HEK293 (cell line): ENCODE data around the gene TBC1D12.

Source experiments
- BCL6B ChIP-seq: fragments of 450-650 bp; formaldehyde crosslinking; IDR thresholded peaks from 2 replicates; pipeline ENCODE4 v1.5.1; 2017; ENCODE audit warnings: missing biosample characterization, missing genetic modification characterization
- HIC1 ChIP-seq: fragments of 450-650 bp; formaldehyde crosslinking; IDR thresholded peaks from 2 replicates; pipeline ENCODE4 v1.5.1; 2016; ENCODE audit warnings: missing biosample characterization, missing genetic modification characterization
- HOXC10 ChIP-seq: sonication (generic); formaldehyde crosslinking; IDR thresholded peaks from 2 replicates; pipeline ENCODE4 v1.8.1; 2023; ENCODE audit warnings: mild to moderate bottlenecking, missing genetic modification reagents
- KLF7 ChIP-seq: fragments of 450-650 bp; formaldehyde crosslinking; IDR thresholded peaks from 2 replicates; pipeline ENCODE4 v1.5.1; 2016; ENCODE audit warnings: missing biosample characterization, missing genetic modification characterization, borderline replicate concordance
- REPIN1 ChIP-seq: fragments of 450-650 bp; formaldehyde crosslinking; IDR thresholded peaks from 2 replicates; pipeline ENCODE4 v1.5.1; 2017; ENCODE audit warnings: missing biosample characterization, missing genetic modification characterization, low read depth
- TRIM28 ChIP-seq: IDR thresholded peaks from 2 replicates; pipeline ENCODE4 v1.6.1; 2011; ENCODE audit warnings: low read length, control low read depth, borderline replicate concordance
- ZBTB48 ChIP-seq: fragments of 450-650 bp; formaldehyde crosslinking; IDR thresholded peaks from 2 replicates; pipeline ENCODE4 v1.5.1; 2016; ENCODE audit warnings: missing biosample characterization, missing genetic modification characterization
- ZBTB7A ChIP-seq: fragments of 450-650 bp; formaldehyde crosslinking; IDR thresholded peaks from 2 replicates; pipeline ENCODE4 v1.5.1; 2016; ENCODE audit warnings: low read depth, missing biosample characterization, missing genetic modification characterization
- ZBTB8A ChIP-seq: fragments of 450-650 bp; formaldehyde crosslinking; IDR thresholded peaks from 2 replicates; pipeline ENCODE4 v1.5.1; 2016; ENCODE audit warnings: missing biosample characterization, missing genetic modification characterization
- ZNF114 ChIP-seq: fragments of 450-650 bp; formaldehyde crosslinking; IDR thresholded peaks from 2 replicates; pipeline ENCODE4 v1.5.0; 2017; ENCODE audit warnings: missing biosample characterization, missing genetic modification characterization
- ZNF148 ChIP-seq: fragments of 450-650 bp; formaldehyde crosslinking; IDR thresholded peaks from 2 replicates; pipeline ENCODE4 v1.5.0; 2017; ENCODE audit warnings: missing biosample characterization, missing genetic modification characterization, borderline replicate concordance
- ZNF18 ChIP-seq: fragments of 450-650 bp; formaldehyde crosslinking; IDR thresholded peaks from 2 replicates; pipeline ENCODE4 v1.5.1; 2016; ENCODE audit warnings: missing biosample characterization, missing genetic modification characterization
- ZNF394 ChIP-seq: fragments of 450-650 bp; formaldehyde crosslinking; IDR thresholded peaks from 2 replicates; pipeline ENCODE4 v1.5.1; 2016; ENCODE audit warnings: missing biosample characterization, missing genetic modification characterization, mild to moderate bottlenecking, moderate library complexity, borderline replicate concordance
- ZNF513 ChIP-seq: fragments of 450-650 bp; IDR thresholded peaks from 2 replicates; pipeline ENCODE4 v1.5.1; 2018; ENCODE audit warnings: missing biosample characterization, missing genetic modification characterization
- ZNF514 ChIP-seq: fragments of 450-650 bp; formaldehyde crosslinking; IDR thresholded peaks from 2 replicates; pipeline ENCODE4 v1.5.1; 2016; ENCODE audit warnings: missing biosample characterization, missing genetic modification characterization
- ZNF529 ChIP-seq: fragments of 450-650 bp; formaldehyde crosslinking; IDR thresholded peaks from 2 replicates; pipeline ENCODE4 v1.5.1; 2017; ENCODE audit warnings: missing genetic modification characterization, missing biosample characterization; ENCODE audit not compliant: insufficient replicate concordance
- ZNF544 ChIP-seq: fragments of 450-650 bp; formaldehyde crosslinking; IDR thresholded peaks from 2 replicates; pipeline ENCODE4 v1.5.0; 2017; ENCODE audit warnings: missing biosample characterization, missing genetic modification characterization
- ZNF571 ChIP-seq: fragments of 450-650 bp; formaldehyde crosslinking; IDR thresholded peaks from 2 replicates; pipeline ENCODE4 v1.5.0; 2017; ENCODE audit warnings: missing biosample characterization, missing genetic modification characterization
- ZNF596 ChIP-seq: fragments of 450-650 bp; IDR thresholded peaks from 2 replicates; pipeline ENCODE4 v1.5.0; 2018; ENCODE audit warnings: missing biosample characterization, mild to moderate bottlenecking, missing genetic modification characterization, moderate library complexity
- ZNF629 ChIP-seq: fragments of 450-650 bp; formaldehyde crosslinking; IDR thresholded peaks from 2 replicates; pipeline ENCODE4 v1.5.1; 2017; ENCODE audit warnings: missing biosample characterization, missing genetic modification characterization
- ZNF677 ChIP-seq: fragments of 450-650 bp; IDR thresholded peaks from 2 replicates; pipeline ENCODE4 v1.5.0; 2018; ENCODE audit warnings: missing biosample characterization, mild to moderate bottlenecking, missing genetic modification characterization, moderate library complexity
- ZNF692 ChIP-seq: fragments of 450-650 bp; formaldehyde crosslinking; IDR thresholded peaks from 2 replicates; pipeline ENCODE4 v1.5.1; 2016; ENCODE audit warnings: missing biosample characterization, missing genetic modification characterization
- ZNF792 ChIP-seq: fragments of 450-650 bp; formaldehyde crosslinking; IDR thresholded peaks from 2 replicates; pipeline ENCODE4 v1.5.1; 2016; ENCODE audit warnings: missing biosample characterization, missing genetic modification characterization
- TF ChIP-seq, protein P1 (sequence below): fragments of 450-650 bp; formaldehyde crosslinking; conservative IDR thresholded peaks from 2 replicates; pipeline ENCODE4 v1.5.1; 2016; ENCODE audit warnings: low read depth, missing biosample characterization, missing genetic modification characterization

The TBC1D12 gene

GRCh38 chr10:94362360-94363250 lies 39.7 kb upstream of the TBC1D12 start, which contains the start of gene NOC3L (continued):
- TF ChIP-seq, protein P1, sequence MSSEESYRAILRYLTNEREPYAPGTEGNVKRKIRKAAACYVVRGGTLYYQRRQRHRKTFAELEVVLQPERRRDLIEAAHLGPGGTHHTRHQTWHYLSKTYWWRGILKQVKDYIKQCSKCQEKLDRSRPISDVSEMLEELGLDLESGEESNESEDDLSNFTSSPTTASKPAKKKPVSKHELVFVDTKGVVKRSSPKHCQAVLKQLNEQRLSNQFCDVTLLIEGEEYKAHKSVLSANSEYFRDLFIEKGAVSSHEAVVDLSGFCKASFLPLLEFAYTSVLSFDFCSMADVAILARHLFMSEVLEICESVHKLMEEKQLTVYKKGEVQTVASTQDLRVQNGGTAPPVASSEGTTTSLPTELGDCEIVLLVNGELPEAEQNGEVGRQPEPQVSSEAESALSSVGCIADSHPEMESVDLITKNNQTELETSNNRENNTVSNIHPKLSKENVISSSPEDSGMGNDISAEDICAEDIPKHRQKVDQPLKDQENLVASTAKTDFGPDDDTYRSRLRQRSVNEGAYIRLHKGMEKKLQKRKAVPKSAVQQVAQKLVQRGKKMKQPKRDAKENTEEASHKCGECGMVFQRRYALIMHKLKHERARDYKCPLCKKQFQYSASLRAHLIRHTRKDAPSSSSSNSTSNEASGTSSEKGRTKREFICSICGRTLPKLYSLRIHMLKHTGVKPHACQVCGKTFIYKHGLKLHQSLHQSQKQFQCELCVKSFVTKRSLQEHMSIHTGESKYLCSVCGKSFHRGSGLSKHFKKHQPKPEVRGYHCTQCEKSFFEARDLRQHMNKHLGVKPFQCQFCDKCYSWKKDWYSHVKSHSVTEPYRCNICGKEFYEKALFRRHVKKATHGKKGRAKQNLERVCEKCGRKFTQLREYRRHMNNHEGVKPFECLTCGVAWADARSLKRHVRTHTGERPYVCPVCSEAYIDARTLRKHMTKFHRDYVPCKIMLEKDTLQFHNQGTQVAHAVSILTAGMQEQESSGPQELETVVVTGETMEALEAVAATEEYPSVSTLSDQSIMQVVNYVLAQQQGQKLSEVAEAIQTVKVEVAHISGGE (tag by site-specific recombination) = peak; percentile 95
- no peak for TF ChIP-seq HOXC10 (CRISPR knock-in tag)
- TF ChIP-seq ZNF544 (tag by site-specific recombination) = no peak
- TF ChIP-seq ZNF18 (tag by site-specific recombination) = 0 out of 2 replicates have a peak, but pooled peaks have one; percentile 26
- TF ChIP-seq BCL6B (tag by site-specific recombination) = no peak
- TF ChIP-seq REPIN1 (tag by site-specific recombination) = no peak
- TF ChIP-seq ZNF792 (tag by site-specific recombination) = no peak
- no peak for TF ChIP-seq ZNF514
- peak; percentile 90 for TF ChIP-seq ZNF692 (tag by site-specific recombination)
- TF ChIP-seq HIC1 = peak; percentile 100
- peak; percentile 96 for TF ChIP-seq ZBTB8A
- peak; percentile 90 for TF ChIP-seq ZBTB48
- no peak for TF ChIP-seq ZBTB7A (tag by site-specific recombination)
- peak; percentile 63; the same call in 1 of the 2 replicates for TF ChIP-seq TRIM28
- TF ChIP-seq ZNF513 (tag by site-specific recombination) = no peak
- TF ChIP-seq ZNF677 (tag by site-specific recombination) = no peak
- TF ChIP-seq ZNF529 (tag by site-specific recombination) = no peak
- TF ChIP-seq ZNF571 = no peak
- peak; percentile 76 for TF ChIP-seq ZNF629 (tag by site-specific recombination)
- TF ChIP-seq ZNF394 = peak; percentile 49; the same call in 1 of the 2 replicates
- TF ChIP-seq ZNF148 (tag by site-specific recombination) = no peak
- no peak for TF ChIP-seq ZNF114 (tag by site-specific recombination)
- TF ChIP-seq KLF7 (tag by site-specific recombination) = no peak; the same call in 1 of the 2 replicates
- TF ChIP-seq ZNF596 (tag by site-specific recombination) = no peak
